ENCODE measurements around the gene ASNS.
A peak's percentile ranks its signal among the peaks of the same experiment; 100 is the strongest.
"Not testable (repeated sequence)": the region's sequence is repeated elsewhere in the genome, so short reads cannot be mapped to it uniquely, and the experiment has no call there.

ASNS gene

GRCh38 chr7:97872025-97872669, at the start of gene ASNS:
Gene ASNS (minus strand): TSS chr7:97872408. CDS start chr7:97869156, 3,252 bp downstream.
- peak; percentile 88 to 99 (median 95) for DNase-seq

GRCh38 chr7:97921254-97921653, 49.0 kb upstream of the ASNS start:
- intact Hi-C loops (cut with DNase I), result not testable (repeated sequence)

More at GRCh38 chr7:97872025-97872669, at the start of gene ASNS:
- intact Hi-C loops (cut with DNase I), result no loop called here

GRCh38 chr7:97915267-97915666, 43.1 kb upstream of the ASNS start:
- intact Hi-C loops (cut with DNase I), result not testable (repeated sequence)

More at GRCh38 chr7:97921254-97921653, 49.0 kb upstream of the ASNS start:
- DNase-seq, result not testable (repeated sequence)

GRCh38 chr7:97912294-97912693, 40.1 kb upstream of the ASNS start:
- intact Hi-C loops (cut with DNase I), result not testable (repeated sequence)

More at GRCh38 chr7:97915267-97915666, 43.1 kb upstream of the ASNS start:
- DNase-seq, result not testable (repeated sequence)

GRCh38 chr7:97896893-97897292, 24.7 kb upstream of the ASNS start:
- DNase-seq; intact Hi-C loops (cut with DNase I): not testable (repeated sequence)

More at GRCh38 chr7:97912294-97912693, 40.1 kb upstream of the ASNS start:
- not testable (repeated sequence) for DNase-seq

GRCh38 chr7:97891721-97892120, 19.5 kb upstream of the ASNS start:
- intact Hi-C loops (cut with DNase I); DNase-seq: not testable (repeated sequence)

- DNase-seq; intact Hi-C loops (cut with DNase I): not testable (repeated sequence)
These were observed 7.3 kb upstream of the ASNS start for GRCh38 chr7:97879527-97879926.

GRCh38 chr7:97874894-97875293, 2.7 kb upstream of the ASNS start:
- DNase-seq; intact Hi-C loops (cut with DNase I): not testable (repeated sequence)

- DNase-seq, result no peak
- intact Hi-C loops (cut with DNase I), result no loop called here
These were observed 1.4 kb upstream of the ASNS start for GRCh38 chr7:97873606-97874005.

GRCh38 chr7:97871659-97872024, 566 bp downstream of the ASNS start:
- intact Hi-C loops (cut with DNase I), result no loop called here
- no peak for DNase-seq

GRCh38 chr7:97868788-97869187, 3.4 kb downstream of the ASNS start:
- intact Hi-C loops (cut with DNase I), result no loop called here
- DNase-seq, result no peak

GRCh38 chr7:97868314-97868713, 3.9 kb downstream of the ASNS start:
- intact Hi-C loops (cut with DNase I), result no loop called here
- DNase-seq, result no peak

- intact Hi-C loops (cut with DNase I), result no loop called here
- no peak for DNase-seq
These were observed 7.1 kb downstream of the ASNS start for GRCh38 chr7:97865104-97865503.

GRCh38 chr7:97859606-97860204, 12.5 kb downstream of the ASNS start:
- intact Hi-C loops (cut with DNase I), result no loop called here
- no peak for DNase-seq

GRCh38 chr7:97858221-97858620, 14.0 kb downstream of the ASNS start:
- no peak for DNase-seq
- intact Hi-C loops (cut with DNase I), result no loop called here

- no peak for DNase-seq
- intact Hi-C loops (cut with DNase I), result no loop called here
These were observed 14.7 kb downstream of the ASNS start for GRCh38 chr7:97857544-97857943.

- intact Hi-C loops (cut with DNase I), result no loop called here
- peak in 6 of 10 donors; percentile 36 to 90 (median 64) for DNase-seq
These were observed 20.5 kb downstream of the ASNS start for GRCh38 chr7:97851683-97852082.

- intact Hi-C loops (cut with DNase I); DNase-seq: not testable (repeated sequence)
These were observed 21.8 kb downstream of the ASNS start for GRCh38 chr7:97850262-97851031.

- peak in 1 of 10 donors; percentile 72 for DNase-seq
- intact Hi-C loops (cut with DNase I), result no loop called here
These were observed 24.4 kb downstream of the ASNS start for GRCh38 chr7:97847791-97848190.

GRCh38 chr7:97846945-97847344, 25.3 kb downstream of the ASNS start:
- DNase-seq, result no peak
- intact Hi-C loops (cut with DNase I), result no loop called here

- intact Hi-C loops (cut with DNase I), result loop anchor here (2.0 kb wide), 1 partner anchor 701 kb away; no protein-coding TSS in a partner anchor
These were observed 26.5 kb downstream of the ASNS start for GRCh38 chr7:97845622-97846203.

More at GRCh38 chr7:97845622-97846203, 26.5 kb downstream of the ASNS start:
- no peak for DNase-seq

All from posterior cingulate gyrus (tissue), 11 donors.